Mammary microvascular endothelial cell (primary cell): Measurements from ENCODE around the gene FBXO44. TPM values are rescaled to one million over a fixed set of nuclear protein-coding genes. Genes with fewer than 3 reads are reported as not detected.

ENCODE experiments used
- total RNA-seq: library from RNA; depleted of rRNA; stranded (reverse); fragments of >200 nt; gene quantifications from 2 replicates; pipeline ENCODE4 v1.2.3, GENCODE V29; 2015

Gene FBXO44, protein sequence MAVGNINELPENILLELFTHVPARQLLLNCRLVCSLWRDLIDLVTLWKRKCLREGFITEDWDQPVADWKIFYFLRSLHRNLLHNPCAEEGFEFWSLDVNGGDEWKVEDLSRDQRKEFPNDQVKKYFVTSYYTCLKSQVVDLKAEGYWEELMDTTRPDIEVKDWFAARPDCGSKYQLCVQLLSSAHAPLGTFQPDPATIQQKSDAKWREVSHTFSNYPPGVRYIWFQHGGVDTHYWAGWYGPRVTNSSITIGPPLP
- 5.3 and 6.3 TPM in 2 replicates for total RNA-seq

GRCh38 chr1:11654137-11654938 lies at the start of gene FBXO44, which contains the start of gene FBXO2:
TSS of gene FBXO44 (plus strand) at chr1:11654877. CDS start at chr1:11655836, 959 bp downstream.
TSS of gene FBXO2 (minus strand) at chr1:11654429. CDS start at chr1:11654340, 89 bp downstream.

DNA sequence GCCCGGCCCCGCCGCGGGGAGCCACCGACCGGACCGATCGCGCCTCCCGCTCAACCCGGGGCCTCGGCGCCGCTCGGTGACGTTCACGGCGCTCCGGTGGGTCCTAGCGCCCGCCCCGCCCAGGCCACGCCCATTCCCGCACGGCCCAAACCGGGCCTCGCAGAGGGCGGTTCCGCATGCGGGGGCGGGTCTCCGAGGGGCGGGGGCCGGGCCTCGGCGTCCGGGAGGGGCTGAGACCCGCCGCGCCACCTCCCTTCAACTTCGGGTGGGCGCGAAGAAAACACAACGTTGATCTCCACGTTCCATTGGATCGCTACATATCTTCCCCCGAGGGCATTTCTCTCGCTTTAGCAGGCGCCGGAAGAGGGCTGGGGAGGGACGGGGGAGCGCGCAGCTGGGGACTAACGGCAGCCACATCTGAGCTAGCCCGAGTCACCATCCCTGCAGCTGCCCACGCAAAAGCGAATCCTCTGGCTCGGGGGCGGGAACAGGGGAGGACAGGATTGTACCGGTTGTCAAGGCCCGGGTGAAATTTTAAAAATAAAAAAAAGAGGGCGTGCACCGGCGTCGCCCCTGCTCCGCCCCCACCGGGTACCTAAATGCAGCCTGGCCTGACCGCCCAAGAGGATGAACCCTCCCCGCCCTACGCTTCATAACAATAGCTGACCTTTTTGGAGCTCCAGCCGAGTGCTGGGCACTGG lies 26.5 kb downstream of the FBXO44 start, which contains the start of gene MAD2L2:
MAD2L2 (minus strand) TSS at position 78 of the 701 bp plus-strand sequence. CDS start 547 bp downstream, outside the sequence.

GRCh38 chr1:11691302-11691914 lies 36.7 kb downstream of the FBXO44 start, which contains the start of gene DRAXIN:
TSS of gene DRAXIN (plus strand) at chr1:11691710. CDS start at chr1:11706259, 14,549 bp downstream.

Other genes starting within 250 kb of the FBXO44 start
- 0.05 TPM in 1 of 2 replicates, not detected in the other for gene DISP3, start 175.7 kb upstream of the FBXO44 start, total RNA-seq
- gene FBXO2, start 448 bp upstream of the FBXO44 start, total RNA-seq: 0.74 TPM in 1 of 2 replicates, not detected in the other
- 6.2 and 7.4 TPM in 2 replicates for gene FBXO6, start 9.3 kb downstream of the FBXO44 start, total RNA-seq
- gene MAD2L2, start 26.3 kb downstream of the FBXO44 start, total RNA-seq: 43.5 and 49.7 TPM in 2 replicates
- 0.25 and 0.27 TPM in 2 replicates for gene DRAXIN, start 36.8 kb downstream of the FBXO44 start, total RNA-seq
- gene AGTRAP, start 81.3 kb downstream of the FBXO44 start, total RNA-seq: 59.8 and 70.2 TPM in 2 replicates
- gene C1orf167, start 107.3 kb downstream of the FBXO44 start, total RNA-seq: not detected in 2 replicates
- 12.5 TPM in 2 replicates for gene MTHFR, start 151.1 kb downstream of the FBXO44 start, total RNA-seq
- 8.0 and 9.5 TPM in 2 replicates for gene CLCN6, start 151.3 kb downstream of the FBXO44 start, total RNA-seq
- not detected in 2 replicates for gene NPPA, start 192.9 kb downstream of the FBXO44 start, total RNA-seq
- gene NPPB, start 204.1 kb downstream of the FBXO44 start, total RNA-seq: 0.47 TPM in 1 of 2 replicates, not detected in the other